Lower lobe of right lung (tissue), 2 donors: ENCODE results near the gene TIAM1. TPM values are rescaled to one million over a fixed set of nuclear protein-coding genes. Genes with fewer than 3 reads are reported as not detected.

Experiments used
- ATAC-seq, 2 donors: fragments of 200-7000 bp; cut with Tn5 transposase; one replicate each; pipeline ENCODE4 v1.9.1; 2020 to 2022; ENCODE audit warnings: mild to moderate bottlenecking in 2 of 2, moderate library complexity in 2 of 2
- DNase-seq: peaks from one replicate; pipeline ENCODE4 v3.0.0-alpha.2; 2020
- H3K27ac ChIP-seq: fragments of 200-600 bp; one replicate; pipeline ENCODE4 v1.8.0; 2022
- H3K27me3 ChIP-seq: fragments of 200-600 bp; one replicate; pipeline ENCODE4 v1.8.0; 2022; ENCODE audit warnings: low read depth
- H3K36me3 ChIP-seq: fragments of 200-600 bp; one replicate; pipeline ENCODE4 v1.8.0; 2022; ENCODE audit warnings: mild to moderate bottlenecking
- H3K4me1 ChIP-seq: fragments of 200-600 bp; one replicate; pipeline ENCODE4 v1.8.0; 2022
- H3K4me3 ChIP-seq: fragments of 200-600 bp; one replicate; pipeline ENCODE4 v1.8.0; 2022; ENCODE audit warnings: mild to moderate bottlenecking
- H3K9me3 ChIP-seq: fragments of 200-600 bp; one replicate; pipeline ENCODE4 v1.8.0; 2022
- intact Hi-C: fragments of 100-400 bp; cut with DNase I; formaldehyde crosslinking; loops from one replicate; pipeline ENCODE4 v1.11.0; 2022
- total RNA-seq: library from RNA; stranded (reverse); fragmentation: NEBNext Ultra II Directional; extraction: Animal tissue kit (Norgen Biotek cat#: 25700); gene quantifications from one replicate; pipeline ENCODE4 v1.2.1, GENCODE V29; 2021
- TF ChIP-seq, protein P1 (sequence below): fragments of 200-600 bp; IDR thresholded peaks from one replicate; pipeline ENCODE4 v1.8.0; 2022; ENCODE audit warnings: antibody characterized with exemption, mild to moderate bottlenecking
- donor health status: DM: no; HTN: yes; CAD: no; lungs with severe emphysema.

The TIAM1 gene
- total RNA-seq, 1 donor from 2014 or later, result 45.5 TPM

DNA sequence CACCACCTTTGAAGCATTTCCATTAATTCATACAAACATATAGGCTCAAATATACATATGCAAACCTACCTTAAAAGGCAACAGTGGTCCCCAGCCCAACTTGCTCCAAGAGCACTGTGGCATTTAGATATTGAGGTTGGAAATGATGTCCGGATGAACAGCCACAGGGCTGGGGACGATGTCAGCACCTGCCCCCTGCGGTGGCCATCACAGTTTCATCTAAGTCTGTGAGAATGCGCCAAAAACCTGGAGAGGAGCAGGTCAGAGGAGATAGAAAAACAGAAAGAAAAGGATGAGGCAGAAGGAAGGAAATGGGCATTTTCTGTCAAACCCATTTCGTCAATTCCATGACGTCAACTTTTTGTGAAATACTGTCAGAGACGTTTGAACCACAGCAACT is 67.4 kb downstream of the TIAM1 start:
- Histone ChIP-seq H3K36me3 (no peaks in the 10 kb centered on the region), H3K27ac (no peak overlapping the region), H3K4me1 (no peaks in the 10 kb centered on the region), H3K27me3 (no peaks in the 10 kb centered on the region), H3K9me3 (no peaks in the 10 kb centered on the region), H3K4me3 (no peak overlapping the region)
- DNase-seq, result no peak
- ATAC-seq, result no peak
- TF ChIP-seq, protein P1, sequence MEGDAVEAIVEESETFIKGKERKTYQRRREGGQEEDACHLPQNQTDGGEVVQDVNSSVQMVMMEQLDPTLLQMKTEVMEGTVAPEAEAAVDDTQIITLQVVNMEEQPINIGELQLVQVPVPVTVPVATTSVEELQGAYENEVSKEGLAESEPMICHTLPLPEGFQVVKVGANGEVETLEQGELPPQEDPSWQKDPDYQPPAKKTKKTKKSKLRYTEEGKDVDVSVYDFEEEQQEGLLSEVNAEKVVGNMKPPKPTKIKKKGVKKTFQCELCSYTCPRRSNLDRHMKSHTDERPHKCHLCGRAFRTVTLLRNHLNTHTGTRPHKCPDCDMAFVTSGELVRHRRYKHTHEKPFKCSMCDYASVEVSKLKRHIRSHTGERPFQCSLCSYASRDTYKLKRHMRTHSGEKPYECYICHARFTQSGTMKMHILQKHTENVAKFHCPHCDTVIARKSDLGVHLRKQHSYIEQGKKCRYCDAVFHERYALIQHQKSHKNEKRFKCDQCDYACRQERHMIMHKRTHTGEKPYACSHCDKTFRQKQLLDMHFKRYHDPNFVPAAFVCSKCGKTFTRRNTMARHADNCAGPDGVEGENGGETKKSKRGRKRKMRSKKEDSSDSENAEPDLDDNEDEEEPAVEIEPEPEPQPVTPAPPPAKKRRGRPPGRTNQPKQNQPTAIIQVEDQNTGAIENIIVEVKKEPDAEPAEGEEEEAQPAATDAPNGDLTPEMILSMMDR, result no peak
- intact Hi-C loops, result no loop called here

GRCh38 chr21:31275901-31276300 is 68.2 kb downstream of the TIAM1 start:
- Histone ChIP-seq H3K36me3 (no peaks in the 10 kb centered on the region), H3K27ac (no peak overlapping the region), H3K9me3 (no peaks in the 10 kb centered on the region), H3K4me3 (no peak overlapping the region), H3K27me3 (no peaks in the 10 kb centered on the region), H3K4me1 (no peaks in the 10 kb centered on the region)
- TF ChIP-seq, protein P1, result no peak
- intact Hi-C loops, result no loop called here
- ATAC-seq (no peak), DNase-seq (no peak)

GRCh38 chr21:31273278-31273677 is 70.8 kb downstream of the TIAM1 start:
- TF ChIP-seq, protein P1, result no peak
- no peaks in the 10 kb centered on the region for H3K27me3 ChIP-seq
- intact Hi-C loops, result no loop called here
- H3K27ac ChIP-seq, result no peak overlapping the region
- no peak for ATAC-seq
- DNase-seq, result no peak
- H3K36me3 ChIP-seq, result no peaks in the 10 kb centered on the region
- no peak overlapping the region for H3K4me3 ChIP-seq
- no peaks in the 10 kb centered on the region for H3K4me1 ChIP-seq
- H3K9me3 ChIP-seq, result no peaks in the 10 kb centered on the region

DNA sequence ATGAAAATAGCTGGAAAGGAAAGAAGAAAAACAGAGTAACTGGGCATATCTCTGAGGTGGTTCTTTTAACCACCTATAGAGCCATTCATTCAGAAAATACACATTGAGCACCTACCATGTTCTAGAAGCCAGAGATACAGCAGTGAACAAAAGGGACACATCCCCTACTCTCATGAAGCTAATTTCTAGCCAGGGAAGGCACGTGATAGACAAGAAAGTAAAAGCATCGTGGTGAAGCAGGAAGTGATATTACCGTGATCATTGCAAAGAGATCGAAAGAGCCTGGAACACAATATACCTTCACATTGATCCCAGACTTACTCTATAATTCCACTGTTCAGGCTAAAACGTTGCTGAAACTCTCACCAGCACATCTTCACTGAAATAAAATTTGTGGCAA is 76.0 kb downstream of the TIAM1 start:
- no peaks in the 10 kb centered on the region for H3K9me3 ChIP-seq
- DNase-seq, result no peak
- H3K27me3 ChIP-seq, result no peaks in the 10 kb centered on the region
- no peak overlapping the region for H3K4me3 ChIP-seq
- no peak for ATAC-seq
- intact Hi-C loops, result no loop called here
- no peaks in the 10 kb centered on the region for H3K4me1 ChIP-seq
- no peaks in the 10 kb centered on the region for H3K36me3 ChIP-seq
- TF ChIP-seq, protein P1, result no peak
- no peak overlapping the region for H3K27ac ChIP-seq

GRCh38 chr21:31267644-31268043 is 76.4 kb downstream of the TIAM1 start:
- Histone ChIP-seq H3K27me3 (no peaks in the 10 kb centered on the region), H3K4me1 (no peaks in the 10 kb centered on the region), H3K9me3 (no peaks in the 10 kb centered on the region), H3K36me3 (no peaks in the 10 kb centered on the region), H3K4me3 (no peak overlapping the region), H3K27ac (no peak overlapping the region)
- DNase-seq, result no peak
- intact Hi-C loops, result no loop called here
- no peak for ATAC-seq
- TF ChIP-seq, protein P1, result no peak

DNA sequence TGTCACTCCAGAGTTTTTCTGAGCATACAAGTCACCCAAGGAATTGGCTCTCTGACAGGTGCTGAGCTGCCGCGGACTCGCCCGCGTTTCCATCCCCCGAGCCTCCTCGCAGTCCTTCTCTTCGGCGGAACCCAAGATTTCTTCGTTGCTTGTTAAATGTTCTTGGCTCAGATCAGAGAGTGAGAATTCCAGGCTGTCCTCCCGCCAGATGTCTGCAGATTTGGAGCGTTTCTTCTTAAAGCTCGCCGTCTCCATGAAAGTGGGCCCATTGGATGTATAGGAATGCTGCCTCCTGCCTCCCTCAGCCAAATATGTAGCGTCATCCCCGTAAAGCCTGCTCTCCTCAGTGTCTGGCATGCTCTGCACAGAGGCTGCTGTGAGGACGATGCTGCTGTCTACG is 77.8 kb downstream of the TIAM1 start:
- TF ChIP-seq, protein P1, result no peak
- no peaks in the 10 kb centered on the region for H3K9me3 ChIP-seq
- no peaks in the 10 kb centered on the region for H3K27me3 ChIP-seq
- H3K27ac ChIP-seq, result no peak overlapping the region
- intact Hi-C loops, result no loop called here
- H3K4me3 ChIP-seq, result no peak overlapping the region
- no peaks in the 10 kb centered on the region for H3K4me1 ChIP-seq
- ATAC-seq (no peak), DNase-seq (no peak)
- H3K36me3 ChIP-seq, result no peaks in the 10 kb centered on the region
